SKM-1 treated with dmso at 0.1 percent for 144 hours (cell line): ENCODE data around the gene GPR37.

Experiments used
- DNase-seq: peaks from one replicate; lab custom pipeline; 2025; ENCODE audit not compliant: unreplicated experiment; lab: John Stamatoyannopoulos, UW

GPR37 gene

GRCh38 chr7:124780056-124780455 is 14.5 kb upstream of the GPR37 start:
- DNase-seq: no peak

- DNase-seq: no peak
Measured at GRCh38 chr7:124779620-124780019, 14.0 kb upstream of the GPR37 start.

- DNase-seq: no peak
Measured at GRCh38 chr7:124779194-124779593, 13.6 kb upstream of the GPR37 start.

- no peak for DNase-seq
Measured at GRCh38 chr7:124777268-124777667, 11.7 kb upstream of the GPR37 start.

- DNase-seq: no peak
Measured at GRCh38 chr7:124776153-124776552, 10.6 kb upstream of the GPR37 start.

- no peak for DNase-seq
Measured at GRCh38 chr7:124775422-124775821, 9.8 kb upstream of the GPR37 start.

- DNase-seq: no peak
Measured at GRCh38 chr7:124773938-124774337, 8.3 kb upstream of the GPR37 start.

GRCh38 chr7:124773339-124773738 is 7.7 kb upstream of the GPR37 start:
- DNase-seq: no peak

- DNase-seq: no peak
Measured at GRCh38 chr7:124769136-124769535, 3.5 kb upstream of the GPR37 start.

- DNase-seq: no peak
Measured at GRCh38 chr7:124768525-124768924, 2.9 kb upstream of the GPR37 start.

GRCh38 chr7:124764847-124765400 is 668 bp downstream of the GPR37 start:
- DNase-seq: no peak

- DNase-seq: no peak
Measured at GRCh38 chr7:124764051-124764846, 1.3 kb downstream of the GPR37 start.

GRCh38 chr7:124762611-124763143 is 2.9 kb downstream of the GPR37 start:
- no peak for DNase-seq

- DNase-seq: no peak
Measured at GRCh38 chr7:124761164-124761715, 4.4 kb downstream of the GPR37 start.

- DNase-seq: no peak
Measured at GRCh38 chr7:124758327-124758726, 7.3 kb downstream of the GPR37 start.

- DNase-seq: no peak
Measured at GRCh38 chr7:124754576-124755268, 10.9 kb downstream of the GPR37 start.

GRCh38 chr7:124752310-124752709 is 13.3 kb downstream of the GPR37 start:
- DNase-seq: no peak

- no peak for DNase-seq
Measured at GRCh38 chr7:124751027-124751426, 14.6 kb downstream of the GPR37 start.

GRCh38 chr7:124747072-124747471 is 18.5 kb downstream of the GPR37 start:
- DNase-seq: no peak

- no peak for DNase-seq
Measured at GRCh38 chr7:124738639-124739038, 27.0 kb downstream of the GPR37 start.

- DNase-seq: no peak
Measured at GRCh38 chr7:124737760-124738300, 27.8 kb downstream of the GPR37 start.
